Endodermal cell (in vitro differentiated cells): ENCODE measurements around the gene IL1B. TPM values are rescaled to one million over a fixed set of nuclear protein-coding genes. Genes with fewer than 3 reads are reported as not detected.
A peak's percentile ranks its signal among the peaks of the same experiment; 100 is the strongest.

ENCODE experiments used
- DNase-seq: peaks from one replicate; pipeline ENCODE4 v3.0.0-alpha.2; 2017
- H3K27ac ChIP-seq: 2 replicates; pipeline ENCODE4 v1.5.1; 2013; ENCODE audit warnings: mild to moderate bottlenecking, low read depth, low read length, moderate library complexity
- H3K27me3 ChIP-seq: 2 replicates; pipeline ENCODE4 v1.6.1; 2013; ENCODE audit warnings: mild to moderate bottlenecking, low read length, moderate library complexity; ENCODE audit not compliant: insufficient read depth, control insufficient read depth, poor library complexity, severe bottlenecking
- H3K36me3 ChIP-seq: 2 replicates; pipeline ENCODE4 v1.7.0; 2013; ENCODE audit warnings: mild to moderate bottlenecking, low read length, moderate library complexity; ENCODE audit not compliant: control insufficient read depth, insufficient read depth
- H3K4me1 ChIP-seq: one replicate; pipeline ENCODE4 v1.7.0; 2013; ENCODE audit warnings: low read length; ENCODE audit not compliant: control insufficient read depth, insufficient read depth
- H3K4me3 ChIP-seq: 2 replicates; pipeline ENCODE4 v1.5.1; 2013; ENCODE audit warnings: mild to moderate bottlenecking, low read length, moderate library complexity
- H3K9ac ChIP-seq: 2 replicates; pipeline ENCODE4 v1.6.1; 2013; ENCODE audit warnings: mild to moderate bottlenecking, low read length, moderate library complexity; ENCODE audit not compliant: poor library complexity, severe bottlenecking; ENCODE audit errors: extremely low read depth
- H3K9me3 ChIP-seq: 2 replicates; pipeline ENCODE4 v1.6.1; 2013; ENCODE audit warnings: mild to moderate bottlenecking, low read length, moderate library complexity; ENCODE audit not compliant: control insufficient read depth
- H3K27ac Mint-ChIP-seq: 2 replicates; pipeline ENCODE4 v1.8.0; 2020; ENCODE audit warnings: mixed read lengths
- H3K27me3 Mint-ChIP-seq: 2 replicates; pipeline ENCODE4 v1.8.0; 2021; ENCODE audit warnings: mild to moderate bottlenecking, mixed read lengths; ENCODE audit not compliant: insufficient read depth
- H3K36me3 Mint-ChIP-seq: 2 replicates; pipeline ENCODE4 v1.8.0; 2020; ENCODE audit warnings: low read depth, mixed read lengths
- H3K4me1 Mint-ChIP-seq: 2 replicates; pipeline ENCODE4 v1.8.0; 2020; ENCODE audit warnings: mixed read lengths
- H3K4me3 Mint-ChIP-seq: 2 replicates; pipeline ENCODE4 v1.8.0; 2020; ENCODE audit warnings: mild to moderate bottlenecking, moderate library complexity, mixed read lengths
- H3K9me3 Mint-ChIP-seq: 2 replicates; pipeline ENCODE4 v1.8.0; 2020; ENCODE audit warnings: mild to moderate bottlenecking, mixed read lengths
- WGBS, 2 experiments: methylation state at CpG; one replicate each; pipeline versions ENCODE4 v1.1.5 to v1.1.7; 2013; ENCODE audit warnings: missing lambda C conversion rate in 2 of 2, mixed read lengths in 1 of 2; ENCODE audit not compliant: insufficient coverage in 1 of 2, insufficient read length in 1 of 2; 5-methylcytosine and 5-hydroxymethylcytosine counted together
- total RNA-seq, 2 donors: library from RNA; stranded (reverse); fragmentation: NEBNext Ultra II Directional in 1 of 2; extraction: Animal tissue kit (Norgen Biotek cat#: 25700) in 1 of 2; gene quantifications; 2 replicates in 1 of 2; 3 replicates in 1 of 2; pipeline ENCODE4 v1.2.1, GENCODE V29; 2021
- TF ChIP-seq, protein P1 (sequence below): fragments of 200-600 bp; sonication (generic); conservative IDR thresholded peaks from 2 replicates; pipeline ENCODE4 v1.5.0; 2021; ENCODE audit warnings: antibody characterized with exemption, mild to moderate bottlenecking

Gene IL1B
- total RNA-seq, 2 donors from 2014 or later, result not detected

- no peak for DNase-seq
- Histone ChIP-seq H3K4me1 (no peaks in the 10 kb centered on the region), H3K36me3 (no peaks in the 10 kb centered on the region), H3K4me3 (no peak overlapping the region), H3K9me3 (peaks cover 5% of the 10 kb centered on the region), H3K27me3 (no peaks in the 10 kb centered on the region), H3K9ac (no peak overlapping the region), H3K27ac (no peak overlapping the region)
- Mint-ChIP-seq H3K9me3 (no peaks in the 10 kb centered on the region), H3K27me3 (no peaks in the 10 kb centered on the region), H3K36me3 (no peaks in the 10 kb centered on the region), H3K4me1 (no peaks in the 10 kb centered on the region), H3K27ac (peak overlapping the region; percentile 32), H3K4me3 (no peak overlapping the region)
- 90 to 92% methylated on average over 5 to 11 of the region's 11 CpGs for WGBS, 2 experiments
- TF ChIP-seq, protein P1, sequence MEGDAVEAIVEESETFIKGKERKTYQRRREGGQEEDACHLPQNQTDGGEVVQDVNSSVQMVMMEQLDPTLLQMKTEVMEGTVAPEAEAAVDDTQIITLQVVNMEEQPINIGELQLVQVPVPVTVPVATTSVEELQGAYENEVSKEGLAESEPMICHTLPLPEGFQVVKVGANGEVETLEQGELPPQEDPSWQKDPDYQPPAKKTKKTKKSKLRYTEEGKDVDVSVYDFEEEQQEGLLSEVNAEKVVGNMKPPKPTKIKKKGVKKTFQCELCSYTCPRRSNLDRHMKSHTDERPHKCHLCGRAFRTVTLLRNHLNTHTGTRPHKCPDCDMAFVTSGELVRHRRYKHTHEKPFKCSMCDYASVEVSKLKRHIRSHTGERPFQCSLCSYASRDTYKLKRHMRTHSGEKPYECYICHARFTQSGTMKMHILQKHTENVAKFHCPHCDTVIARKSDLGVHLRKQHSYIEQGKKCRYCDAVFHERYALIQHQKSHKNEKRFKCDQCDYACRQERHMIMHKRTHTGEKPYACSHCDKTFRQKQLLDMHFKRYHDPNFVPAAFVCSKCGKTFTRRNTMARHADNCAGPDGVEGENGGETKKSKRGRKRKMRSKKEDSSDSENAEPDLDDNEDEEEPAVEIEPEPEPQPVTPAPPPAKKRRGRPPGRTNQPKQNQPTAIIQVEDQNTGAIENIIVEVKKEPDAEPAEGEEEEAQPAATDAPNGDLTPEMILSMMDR, result no peak
Measured at GRCh38 chr2:112805542-112805941, 31.0 kb downstream of the IL1B start.

- peaks cover 5% of the 10 kb centered on the region for H3K9me3 ChIP-seq
- H3K4me3 ChIP-seq, result no peak overlapping the region
- no peak overlapping the region for H3K9ac ChIP-seq
- Mint-ChIP-seq H3K27me3 (no peaks in the 10 kb centered on the region), H3K4me3 (no peak overlapping the region), H3K36me3 (no peaks in the 10 kb centered on the region), H3K27ac (no peak overlapping the region), H3K4me1 (no peaks in the 10 kb centered on the region), H3K9me3 (no peaks in the 10 kb centered on the region)
- H3K27ac ChIP-seq, result no peak overlapping the region
- no peaks in the 10 kb centered on the region for H3K4me1 ChIP-seq
- no peaks in the 10 kb centered on the region for H3K27me3 ChIP-seq
- H3K36me3 ChIP-seq, result no peaks in the 10 kb centered on the region
- TF ChIP-seq, protein P1, result no peak
- DNase-seq, result no peak
- 85 to 87% methylated on average over 4 to 5 of the region's 5 CpGs for WGBS, 2 experiments
Measured at GRCh38 chr2:112803691-112804521, 32.7 kb downstream of the IL1B start.

DNA sequence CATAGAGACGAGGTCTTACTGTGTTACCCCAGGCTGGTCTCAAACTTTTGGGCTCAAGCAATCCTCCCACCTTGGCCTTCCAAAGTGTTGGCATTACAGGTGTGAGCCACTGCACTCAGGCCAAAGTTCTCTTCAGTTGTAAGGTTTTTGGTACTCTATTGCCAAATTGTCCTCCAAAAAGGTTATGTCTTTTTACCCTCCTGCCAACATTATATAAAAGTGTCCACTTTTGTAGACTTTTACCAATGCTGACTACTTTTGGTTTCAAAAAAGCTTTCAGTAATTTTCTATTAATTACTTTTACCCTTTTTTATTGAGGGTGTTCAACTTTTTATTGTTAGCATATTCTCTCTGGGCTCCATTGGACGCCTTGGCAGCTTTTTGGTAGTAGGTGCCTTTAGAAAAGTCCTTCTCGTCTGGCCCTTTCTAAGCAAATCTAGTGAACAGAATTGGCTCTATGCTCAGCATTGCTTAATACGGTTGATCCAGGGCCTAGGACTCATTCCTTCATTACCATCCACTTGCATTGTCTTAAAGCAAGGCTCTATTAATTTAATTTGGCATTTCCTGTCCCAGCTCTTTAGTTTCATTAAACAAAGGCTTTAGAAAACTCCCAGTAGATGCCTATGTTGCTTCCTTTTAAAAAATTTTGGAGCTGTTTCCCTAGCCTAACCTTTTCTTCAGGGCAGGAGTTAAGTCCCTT lies 35.5 kb downstream of the IL1B start:
- Mint-ChIP-seq H3K27ac (no peak overlapping the region), H3K4me1 (no peaks in the 10 kb centered on the region), H3K27me3 (no peaks in the 10 kb centered on the region), H3K9me3 (no peaks in the 10 kb centered on the region), H3K36me3 (no peaks in the 10 kb centered on the region), H3K4me3 (no peak overlapping the region)
- DNase-seq, result no peak
- Histone ChIP-seq H3K9me3 (no peaks in the 10 kb centered on the region), H3K36me3 (no peaks in the 10 kb centered on the region), H3K27me3 (no peaks in the 10 kb centered on the region), H3K27ac (no peak overlapping the region), H3K4me1 (no peaks in the 10 kb centered on the region), H3K9ac (no peak overlapping the region), H3K4me3 (no peak overlapping the region)
- WGBS, 2 experiments, result 90 to 91% methylated on average over 4 of the region's 4 CpGs
- TF ChIP-seq, protein P1, result no peak
